ENCODE data around the gene SHCBP1L. TPM values are rescaled to one million over a fixed set of nuclear protein-coding genes. Genes with fewer than 3 reads are reported as not detected.

The SHCBP1L gene
- total RNA-seq, 4 donors from 2014 or later = 0.11 TPM; not detected in 3

DNA sequence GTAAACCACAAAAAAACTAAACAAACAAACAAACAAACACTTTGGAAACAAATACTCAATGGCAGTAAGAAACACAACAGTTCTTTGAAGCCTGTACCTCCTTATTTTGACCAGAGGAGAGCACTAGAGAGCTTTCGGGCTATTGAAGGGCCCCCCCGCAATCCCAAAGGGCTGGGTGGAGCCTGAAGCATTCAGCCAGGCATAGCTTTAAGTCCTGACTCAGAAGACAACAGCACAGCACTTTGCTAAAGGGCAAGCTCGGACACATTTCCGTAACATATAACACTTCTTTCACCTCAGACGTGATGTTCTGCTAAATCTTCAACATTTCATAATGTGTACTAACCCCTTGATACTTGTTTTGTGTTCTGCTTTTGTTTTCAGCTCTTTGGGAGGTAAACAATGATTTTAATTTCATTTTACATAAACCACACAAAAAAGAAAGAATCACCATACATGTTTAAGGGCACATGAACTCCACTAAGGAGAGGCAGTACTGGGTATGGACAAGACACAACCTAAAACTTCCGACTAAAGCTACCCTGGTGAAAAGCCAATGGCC lies 9.7 kb upstream of the SHCBP1L start:
- Histone ChIP-seq H3K27ac (replicated peaks in 1 of 4) (peak overlapping the region; percentile 42 to 68 (median 60)), H3K4me3 (peak overlapping the region; percentile 27 to 41 (median 33)), H3K36me3 (no peaks in the 10 kb centered on the region), H3K9me3 (no peaks in the 10 kb centered on the region), H3K27me3 (no peaks in the 10 kb centered on the region), H3K4me1 (peaks cover 0 to 9% (median 7%) of the 10 kb centered on the region in 4 donors)
- 5% methylated on average over 6 of the region's 6 CpGs for WGBS
- intact Hi-C loops (cut with DNase I) = loop anchor here (2.0 to 10.0 kb wide), 3 partner anchors 175 to 362 kb away; no protein-coding TSS in a partner anchor
- TF ChIP-seq POLR2AphosphoS5 (IDR thresholded peaks at IDR 0.05) (peak; percentile 86 to 92), EP300 (IDR thresholded peaks at IDR 0.05) (no peak), POLR2A (IDR thresholded peaks at IDR 0.05; ENCODE audit: low read depth) (no peak)
- TF ChIP-seq, protein P1, sequence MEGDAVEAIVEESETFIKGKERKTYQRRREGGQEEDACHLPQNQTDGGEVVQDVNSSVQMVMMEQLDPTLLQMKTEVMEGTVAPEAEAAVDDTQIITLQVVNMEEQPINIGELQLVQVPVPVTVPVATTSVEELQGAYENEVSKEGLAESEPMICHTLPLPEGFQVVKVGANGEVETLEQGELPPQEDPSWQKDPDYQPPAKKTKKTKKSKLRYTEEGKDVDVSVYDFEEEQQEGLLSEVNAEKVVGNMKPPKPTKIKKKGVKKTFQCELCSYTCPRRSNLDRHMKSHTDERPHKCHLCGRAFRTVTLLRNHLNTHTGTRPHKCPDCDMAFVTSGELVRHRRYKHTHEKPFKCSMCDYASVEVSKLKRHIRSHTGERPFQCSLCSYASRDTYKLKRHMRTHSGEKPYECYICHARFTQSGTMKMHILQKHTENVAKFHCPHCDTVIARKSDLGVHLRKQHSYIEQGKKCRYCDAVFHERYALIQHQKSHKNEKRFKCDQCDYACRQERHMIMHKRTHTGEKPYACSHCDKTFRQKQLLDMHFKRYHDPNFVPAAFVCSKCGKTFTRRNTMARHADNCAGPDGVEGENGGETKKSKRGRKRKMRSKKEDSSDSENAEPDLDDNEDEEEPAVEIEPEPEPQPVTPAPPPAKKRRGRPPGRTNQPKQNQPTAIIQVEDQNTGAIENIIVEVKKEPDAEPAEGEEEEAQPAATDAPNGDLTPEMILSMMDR (IDR thresholded peaks at IDR 0.05) = peak; percentile 88 to 97 (median 90)
- peak; percentile 93 for DNase-seq (ENCODE audit: extremely low spot score)

DNA sequence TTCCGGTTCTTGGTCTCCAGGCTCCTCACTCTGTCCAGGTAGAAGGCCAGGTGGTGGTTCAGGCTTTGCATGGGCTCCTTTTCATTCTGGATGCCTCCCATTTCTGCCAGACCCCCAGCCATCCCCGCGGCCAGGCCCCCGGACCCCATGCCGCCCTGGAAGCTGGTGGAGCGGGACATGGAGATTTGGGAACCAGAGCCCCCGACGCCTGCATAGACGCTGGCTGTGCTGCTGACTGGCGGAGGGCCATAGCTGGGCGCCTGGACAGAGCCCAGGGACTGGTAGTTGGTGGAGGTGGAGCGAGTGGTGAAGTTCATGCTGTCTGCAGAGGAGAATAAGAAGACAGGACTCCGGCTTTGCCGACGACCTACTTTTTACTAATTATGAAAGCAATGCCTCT lies 7.1 kb upstream of the SHCBP1L start:
- no peaks in the 10 kb centered on the region for H3K36me3 ChIP-seq
- no peaks in the 10 kb centered on the region for H3K27me3 ChIP-seq
- peaks cover 0 to 9% (median 7%) of the 10 kb centered on the region in 4 donors for H3K4me1 ChIP-seq
- WGBS = 89% methylated on average over 14 of the region's 15 CpGs
- no peak overlapping the region for H3K4me3 ChIP-seq
- no peak for DNase-seq (ENCODE audit: extremely low spot score)
- intact Hi-C loops (cut with DNase I) = loop anchor here (5.0 to 10.0 kb wide), 2 partner anchors 177 to 365 kb away; no protein-coding TSS in a partner anchor
- no peak overlapping the region for H3K27ac ChIP-seq (replicated peaks in 1 of 4)
- H3K9me3 ChIP-seq = no peaks in the 10 kb centered on the region
- TF ChIP-seq POLR2A (IDR thresholded peaks at IDR 0.05; ENCODE audit: low read depth) (no peak), POLR2AphosphoS5 (IDR thresholded peaks at IDR 0.05) (no peak), EP300 (IDR thresholded peaks at IDR 0.05) (no peak)
- TF ChIP-seq, protein P1 (IDR thresholded peaks at IDR 0.05) = no peak

DNA sequence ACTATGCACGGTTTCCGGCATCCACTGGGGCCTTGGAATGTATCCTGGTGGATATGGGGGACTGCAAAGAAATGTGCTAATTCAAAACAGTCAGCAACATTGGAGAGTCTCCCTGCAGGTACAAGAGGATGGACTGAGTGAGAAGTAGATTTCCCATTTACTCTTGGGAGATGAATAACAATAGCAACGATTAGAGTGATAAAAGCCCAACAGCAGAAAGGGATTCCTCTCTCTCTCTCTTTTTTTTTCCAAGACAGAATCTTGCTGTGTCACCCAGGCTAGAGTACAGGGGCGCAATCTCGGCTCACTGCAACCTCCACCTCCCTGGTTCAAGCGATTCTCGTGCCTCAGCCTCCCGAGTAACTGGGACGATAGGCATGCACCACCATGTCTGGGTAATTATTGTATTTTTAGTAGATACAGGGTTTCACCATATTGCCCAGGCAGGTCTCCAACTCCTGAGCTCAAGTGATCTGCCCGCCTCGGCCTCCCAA lies 5.0 kb upstream of the SHCBP1L start:
- Histone ChIP-seq H3K9me3 (no peaks in the 10 kb centered on the region), H3K27me3 (peaks cover 0 to 8% (median 3%) of the 10 kb centered on the region in 4 donors), H3K27ac (replicated peaks in 1 of 4) (no peak overlapping the region), H3K4me1 (peaks cover 2 to 7% (median 6%) of the 10 kb centered on the region in 4 donors), H3K4me3 (no peak overlapping the region), H3K36me3 (no peaks in the 10 kb centered on the region)
- TF ChIP-seq EP300 (IDR thresholded peaks at IDR 0.05) (no peak), POLR2AphosphoS5 (IDR thresholded peaks at IDR 0.05) (no peak), POLR2A (IDR thresholded peaks at IDR 0.05; ENCODE audit: low read depth) (no peak)
- TF ChIP-seq, protein P1 (IDR thresholded peaks at IDR 0.05) = no peak
- WGBS = 92% methylated on average over 11 of the region's 11 CpGs
- DNase-seq (ENCODE audit: extremely low spot score) = no peak
- intact Hi-C loops (cut with DNase I) = no loop called here

DNA sequence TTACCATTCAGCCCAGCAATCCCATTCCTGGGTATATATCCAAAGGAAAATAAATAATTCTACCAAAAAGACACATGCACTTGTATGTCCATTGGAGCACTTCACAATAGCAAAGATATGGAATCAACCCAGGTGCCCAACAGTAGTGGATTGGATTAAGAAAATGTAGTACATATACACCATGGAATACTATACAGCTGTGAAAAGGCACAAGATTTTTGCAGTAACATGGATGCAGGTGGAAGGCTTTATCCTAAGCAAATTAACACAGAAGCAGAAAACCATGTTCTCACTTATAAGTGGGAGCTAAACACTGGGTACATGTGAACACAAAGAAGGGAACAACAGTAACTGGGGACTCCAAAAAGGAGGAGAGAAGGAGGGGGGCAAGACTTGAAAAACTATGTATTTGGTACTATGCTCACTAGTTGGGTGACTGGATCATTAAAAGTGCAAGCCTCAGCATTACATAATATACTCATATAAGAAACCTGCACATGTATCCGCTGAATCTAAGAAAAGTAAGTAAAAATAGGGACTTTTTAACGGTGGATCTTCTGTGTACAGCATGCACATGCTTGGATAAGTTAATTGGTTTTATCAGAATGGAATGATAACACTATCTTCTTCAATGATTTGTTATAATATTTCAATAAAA lies 3.9 kb upstream of the SHCBP1L start:
- Histone ChIP-seq H3K27me3 (peaks cover 0 to 15% (median 9%) of the 10 kb centered on the region in 4 donors), H3K4me3 (no peak overlapping the region), H3K27ac (replicated peaks in 1 of 4) (no peak overlapping the region), H3K36me3 (no peaks in the 10 kb centered on the region), H3K9me3 (no peaks in the 10 kb centered on the region), H3K4me1 (peaks cover 8 to 11% (median 10%) of the 10 kb centered on the region in 4 donors)
- intact Hi-C loops (cut with DNase I) = no loop called here
- TF ChIP-seq EP300 (IDR thresholded peaks at IDR 0.05) (no peak), POLR2AphosphoS5 (IDR thresholded peaks at IDR 0.05) (no peak), POLR2A (IDR thresholded peaks at IDR 0.05; ENCODE audit: low read depth) (no peak)
- TF ChIP-seq, protein P1 (IDR thresholded peaks at IDR 0.05) = no peak
- 93% methylated on average over 2 of the region's 2 CpGs for WGBS
- DNase-seq (ENCODE audit: extremely low spot score) = no peak
